Fibroblast of peridontal ligament (primary cell): ENCODE data around the gene JADE1.

Experiments
- DNase-seq: peaks from one replicate; pipeline ENCODE4 v3.0.0-alpha.2; 2010; ENCODE audit errors: extremely low read depth

The JADE1 gene

GRCh38 chr4:128841402-128841801 is 31.9 kb downstream of the JADE1 start:
- no peak for DNase-seq

GRCh38 chr4:128844931-128845330 is 35.4 kb downstream of the JADE1 start:
- no peak for DNase-seq

GRCh38 chr4:128846063-128846462 is 36.6 kb downstream of the JADE1 start:
- no peak for DNase-seq

GRCh38 chr4:128847082-128847724 is 37.7 kb downstream of the JADE1 start:
- no peak for DNase-seq

GRCh38 chr4:128848461-128848860 is 39.0 kb downstream of the JADE1 start:
- no peak for DNase-seq

- DNase-seq: no peak
Measured at GRCh38 chr4:128850252-128850651, 40.8 kb downstream of the JADE1 start.

GRCh38 chr4:128853741-128854140 is 44.2 kb downstream of the JADE1 start:
- DNase-seq: no peak

- peak; percentile 38 for DNase-seq
Measured at GRCh38 chr4:128854433-128854832, 44.9 kb downstream of the JADE1 start.

GRCh38 chr4:128855621-128856020 is 46.1 kb downstream of the JADE1 start:
- no peak for DNase-seq

- DNase-seq: no peak
Measured at GRCh38 chr4:128856246-128856645, 46.7 kb downstream of the JADE1 start.

- peak; percentile 74 for DNase-seq
Measured at GRCh38 chr4:128858879-128859671, 49.6 kb downstream of the JADE1 start.

- peak; percentile 92 for DNase-seq
Measured at GRCh38 chr4:128859887-128860677, 50.6 kb downstream of the JADE1 start.

GRCh38 chr4:128861856-128862518 is 52.5 kb downstream of the JADE1 start:
- DNase-seq: no peak

- DNase-seq: no peak
Measured at GRCh38 chr4:128862608-128863311, 53.3 kb downstream of the JADE1 start.

GRCh38 chr4:128863312-128864075 is 54.0 kb downstream of the JADE1 start:
- peak; percentile 86 for DNase-seq

- DNase-seq: no peak
Measured at GRCh38 chr4:128865132-128865531, 55.6 kb downstream of the JADE1 start.

- DNase-seq: no peak
Measured at GRCh38 chr4:128866269-128866668, 56.8 kb downstream of the JADE1 start.

GRCh38 chr4:128866691-128867090 is 57.2 kb downstream of the JADE1 start:
- DNase-seq: no peak

GRCh38 chr4:128868758-128869157 is 59.3 kb downstream of the JADE1 start:
- no peak for DNase-seq

- no peak for DNase-seq
Measured at GRCh38 chr4:128869776-128870509, 60.4 kb downstream of the JADE1 start.
